Measurements from ENCODE around the gene JOSD1.

The JOSD1 gene

DNA sequence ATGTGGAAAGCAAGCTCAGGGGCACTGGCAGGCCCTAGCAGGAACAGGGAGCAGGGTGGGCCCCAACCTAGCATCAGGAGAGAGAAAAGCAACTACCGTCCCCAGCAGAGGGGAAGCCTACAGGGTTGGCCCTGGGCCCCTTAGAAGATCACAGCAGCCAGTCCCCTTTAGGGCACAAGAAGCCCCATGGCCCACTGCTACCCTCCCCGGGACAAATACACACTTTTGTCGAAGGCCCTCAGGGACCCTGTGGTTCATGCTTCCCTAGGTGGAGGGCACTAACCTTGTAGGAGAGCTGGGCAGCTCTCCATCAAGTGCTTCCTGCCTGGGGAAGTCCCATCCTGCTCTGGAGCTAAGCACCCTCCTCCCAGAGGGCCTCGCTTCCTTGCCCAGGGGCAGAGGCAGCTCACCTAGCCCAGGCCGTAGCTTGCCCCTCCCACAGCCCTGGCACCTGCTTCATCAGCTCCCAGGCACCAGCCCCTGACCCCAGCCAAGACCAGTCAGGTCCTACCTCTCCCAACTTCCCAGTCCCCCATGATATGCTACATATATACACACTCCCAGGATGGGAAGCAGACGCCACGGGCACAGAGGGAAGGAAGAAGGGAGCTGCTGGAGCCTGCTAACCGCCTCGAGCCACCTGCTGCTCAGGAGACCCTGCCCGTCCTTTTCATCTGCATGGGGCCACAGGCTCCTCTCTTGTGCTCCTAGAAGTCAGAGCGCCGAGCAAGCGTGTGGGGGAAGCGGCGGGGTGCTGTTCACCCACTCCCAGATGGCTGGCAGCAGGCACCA, 34.9 kb upstream of the JOSD1 start:
- Histone ChIP-seq H3K9ac (peak overlapping the region in 10 of 11 experiments; percentile 2 to 51 (median 38); a peak in 13 of 22 replicates), H3K4me1 (peaks cover 19 to 78% (median 72%) of the 10 kb centered on the region in 10 experiments), H3K27ac (peak overlapping the region in 5 of 11 experiments; percentile 4 to 39 (median 18); a peak in 5 of 22 replicates), H4K20me1 (peaks cover 89 to 100% (median 99%) of the 10 kb centered on the region in 11 experiments), H3K4me2 (peak overlapping the region in 10 of 11 experiments; percentile 9 to 83 (median 64); a peak in 17 of 22 replicates), H3K36me3 (peaks cover 84 to 100% (median 98%) of the 10 kb centered on the region in 11 experiments), H3K4me3 (no peak overlapping the region), H3K9me3 (replicated peaks in 1 of 11) (no peaks in the 10 kb centered on the region), H3K27me3 (no peaks in the 10 kb centered on the region)
- TF ChIP-seq Cebpa-rat (IDR thresholded peaks at IDR 0.05) = no peak

DNA sequence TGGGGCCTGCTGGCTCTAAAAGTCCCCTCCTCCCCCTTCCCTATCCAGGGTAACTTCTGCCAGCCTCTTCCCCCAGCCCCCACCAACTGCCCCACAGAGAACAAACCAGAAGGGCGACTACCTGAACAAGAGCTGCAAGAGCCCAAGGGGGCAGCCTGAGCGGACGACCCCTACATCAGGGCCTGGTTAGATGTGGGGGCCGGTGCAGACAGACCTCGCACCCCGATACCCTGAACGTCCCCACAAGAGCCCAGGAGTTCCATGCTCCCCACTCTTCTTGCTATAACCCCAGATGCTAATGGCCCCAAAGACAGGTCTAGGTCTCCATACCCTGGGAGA, 34.4 kb upstream of the JOSD1 start:
- H3K36me3 ChIP-seq = peaks cover 84 to 100% (median 98%) of the 10 kb centered on the region in 11 experiments
- TF ChIP-seq Cebpa-rat (IDR thresholded peaks at IDR 0.05) = no peak
- H3K27me3 ChIP-seq = no peaks in the 10 kb centered on the region
- H4K20me1 ChIP-seq = peaks cover 84 to 100% (median 98%) of the 10 kb centered on the region in 11 experiments
- H3K9me3 ChIP-seq (replicated peaks in 1 of 11) = no peaks in the 10 kb centered on the region
- peak overlapping the region in 4 of 11 experiments; percentile 11 to 39 (median 20); a peak in 5 of 22 replicates for H3K27ac ChIP-seq
- peaks cover 19 to 77% (median 68%) of the 10 kb centered on the region in 10 experiments for H3K4me1 ChIP-seq
- H3K9ac ChIP-seq = peak overlapping the region in 6 of 11 experiments; percentile 29 to 51 (median 40); a peak in 8 of 22 replicates
- H3K4me3 ChIP-seq = no peak overlapping the region
- peak overlapping the region in 8 of 11 experiments; percentile 23 to 83 (median 70); a peak in 13 of 22 replicates for H3K4me2 ChIP-seq

DNA sequence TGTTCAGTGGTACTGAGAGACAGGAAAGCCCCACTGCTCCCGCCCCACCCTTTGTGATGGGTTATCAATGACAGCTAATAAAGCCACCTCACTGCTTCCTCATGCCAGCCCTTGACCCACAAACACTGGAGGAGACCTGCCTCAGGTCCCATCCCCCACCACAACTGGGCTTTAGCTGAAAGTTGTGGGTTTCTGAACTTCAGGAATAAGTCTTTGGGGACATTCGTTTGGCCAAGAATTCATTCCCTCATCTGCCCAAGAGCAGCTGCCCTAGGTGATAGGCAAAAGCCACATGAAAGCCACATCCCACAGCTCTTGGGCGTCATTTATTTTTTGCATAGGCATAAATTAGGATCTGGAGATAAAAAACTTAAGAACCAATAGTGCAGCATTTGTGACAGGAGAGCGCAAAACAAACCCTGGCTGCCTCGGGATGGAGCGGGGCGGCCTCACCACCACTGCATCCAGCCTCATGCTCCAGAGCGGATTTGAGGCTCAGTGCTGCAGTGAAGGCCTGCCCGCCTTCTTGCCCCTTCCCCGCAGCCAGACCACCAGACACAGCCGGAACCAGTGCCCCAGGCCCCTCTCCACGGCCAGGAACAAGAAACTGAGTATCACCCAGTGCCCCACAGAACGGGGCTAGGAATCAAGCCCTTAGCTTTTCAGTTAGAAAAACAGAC, 33.8 kb upstream of the JOSD1 start:
- Histone ChIP-seq H3K36me3 (peaks cover 84 to 100% (median 98%) of the 10 kb centered on the region in 11 experiments), H3K27ac (no peak overlapping the region; a peak in 1 of 22 replicates), H4K20me1 (peaks cover 78 to 100% (median 97%) of the 10 kb centered on the region in 11 experiments), H3K9ac (peak overlapping the region in 5 of 11 experiments; percentile 12 to 48 (median 40); a peak in 6 of 22 replicates), H3K4me2 (peak overlapping the region in 5 of 11 experiments; percentile 5 to 83 (median 75); a peak in 11 of 22 replicates), H3K27me3 (no peaks in the 10 kb centered on the region), H3K4me3 (no peak overlapping the region), H3K4me1 (peaks cover 19 to 77% (median 67%) of the 10 kb centered on the region in 10 experiments), H3K9me3 (replicated peaks in 1 of 11) (no peaks in the 10 kb centered on the region)
- no peak for TF ChIP-seq Cebpa-rat (IDR thresholded peaks at IDR 0.05)

DNA sequence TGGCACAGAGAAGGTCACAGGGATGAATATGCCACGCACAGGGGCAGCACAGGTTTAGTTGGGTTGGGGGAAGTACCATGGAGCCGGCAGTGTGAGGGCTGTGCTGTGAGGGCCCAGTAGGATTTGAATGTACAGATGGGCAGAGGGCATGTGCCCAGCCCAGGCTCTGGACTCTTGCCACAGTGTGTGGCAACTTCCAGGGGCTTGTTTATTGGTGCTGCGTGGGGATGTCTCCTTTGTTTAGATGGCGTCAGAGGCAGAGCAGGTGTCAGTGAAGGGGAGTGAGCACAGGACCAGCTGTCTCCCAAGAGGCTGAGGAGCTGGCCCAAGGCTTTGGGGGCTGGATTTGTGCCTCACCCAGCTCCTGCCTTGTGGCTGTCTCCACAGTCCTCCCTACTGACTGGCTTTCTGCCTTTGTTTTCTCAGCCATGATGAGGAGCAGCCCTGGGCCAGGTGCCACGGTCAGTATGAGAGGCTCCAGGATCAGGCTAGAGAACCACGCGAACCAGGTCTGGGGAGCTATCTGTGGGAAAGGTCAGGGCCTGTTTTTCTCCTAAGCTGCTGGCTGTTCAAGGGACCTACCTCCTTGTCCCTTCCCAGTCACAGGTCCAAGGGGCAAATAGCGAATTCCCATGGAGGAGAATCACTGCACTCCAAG, 33.1 kb upstream of the JOSD1 start:
- Histone ChIP-seq H3K4me2 (peak overlapping the region in 5 of 11 experiments; percentile 6 to 83 (median 74); a peak in 8 of 22 replicates), H4K20me1 (peaks cover 75 to 100% (median 97%) of the 10 kb centered on the region in 11 experiments), H3K27me3 (no peaks in the 10 kb centered on the region), H3K9ac (peak overlapping the region in 5 of 11 experiments; percentile 12 to 48 (median 40); a peak in 5 of 22 replicates), H3K4me1 (peaks cover 19 to 77% (median 66%) of the 10 kb centered on the region in 10 experiments; a peak in 19 of 20 replicates), H3K27ac (peak overlapping the region in 5 of 11 experiments; percentile 6 to 47 (median 18); a peak in 4 of 22 replicates), H3K4me3 (no peak overlapping the region), H3K36me3 (peaks cover 84 to 100% (median 98%) of the 10 kb centered on the region in 11 experiments), H3K9me3 (replicated peaks in 1 of 11) (no peaks in the 10 kb centered on the region)
- no peak for TF ChIP-seq Cebpa-rat (IDR thresholded peaks at IDR 0.05)

DNA sequence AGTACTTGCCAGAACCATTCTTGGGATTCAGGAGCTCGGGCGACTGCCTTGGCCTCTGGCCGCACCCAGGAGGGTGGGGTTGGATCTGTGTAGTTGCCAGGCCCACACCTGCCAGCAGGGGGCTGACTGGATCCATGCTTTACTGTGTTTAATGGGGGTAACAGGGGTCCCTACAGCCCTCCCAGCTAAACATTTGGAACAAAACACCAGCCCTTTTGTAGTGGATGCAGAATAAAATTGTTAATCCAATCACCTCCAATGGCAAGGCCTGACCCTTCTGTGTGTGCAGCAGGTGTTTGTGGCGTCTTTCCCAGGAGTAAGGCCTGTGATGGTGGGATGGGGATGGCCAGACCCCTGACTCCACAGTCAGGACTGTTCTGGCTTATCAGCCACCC, 32.6 kb upstream of the JOSD1 start:
- Histone ChIP-seq H3K9ac (0 out of 22 replicates have a peak overlapping the region, but pooled peaks of 3 of the 11 experiments have one; percentile 40 to 48 (median 42)), H3K4me1 (peaks cover 22 to 77% (median 66%) of the 10 kb centered on the region in 10 experiments; a peak in 19 of 20 replicates), H3K27ac (peak overlapping the region in 2 of 11 experiments; percentile 18 to 47; a peak in 3 of 22 replicates), H3K4me2 (peak overlapping the region in 4 of 11 experiments; percentile 22 to 83 (median 77); a peak in 5 of 22 replicates), H3K27me3 (no peaks in the 10 kb centered on the region), H3K4me3 (no peak overlapping the region), H3K36me3 (peaks cover 84 to 100% (median 98%) of the 10 kb centered on the region in 11 experiments), H4K20me1 (peaks cover 75 to 100% (median 97%) of the 10 kb centered on the region in 11 experiments; a peak in 21 of 22 replicates), H3K9me3 (replicated peaks in 1 of 11) (no peaks in the 10 kb centered on the region)
- TF ChIP-seq Cebpa-rat (IDR thresholded peaks at IDR 0.05) = no peak

DNA sequence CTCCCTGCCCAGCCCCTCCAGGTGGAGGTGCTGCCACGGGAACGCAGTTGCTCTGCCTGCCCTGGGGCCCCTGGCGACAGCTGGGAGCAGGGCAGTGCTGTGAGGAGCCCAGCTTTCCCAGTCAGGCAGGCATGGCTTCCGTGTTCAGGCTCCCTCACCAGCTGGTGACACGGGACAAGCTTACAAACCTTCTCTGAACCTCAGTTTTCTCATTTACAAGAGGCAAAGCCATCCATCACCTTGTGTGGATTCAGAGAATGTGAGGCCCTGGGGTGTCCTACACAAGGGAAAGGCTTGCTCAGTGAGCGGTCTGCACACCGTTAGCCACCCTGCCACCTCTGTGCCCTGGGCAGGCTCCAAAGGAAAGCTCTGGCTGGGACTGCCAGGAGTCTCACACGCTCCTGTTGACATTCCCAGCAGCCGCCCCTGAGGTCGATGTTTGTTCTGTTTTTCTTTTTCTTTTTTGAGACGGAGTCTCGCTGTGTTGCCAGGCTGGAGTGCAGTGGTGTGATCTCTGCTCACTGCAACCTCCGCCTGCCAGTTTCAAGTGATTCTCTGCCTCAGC, 31.6 kb upstream of the JOSD1 start:
- H3K27ac ChIP-seq = 0 out of 22 replicates have a peak overlapping the region, but pooled peaks of 1 of the 11 experiments have one; percentile 1
- H3K4me2 ChIP-seq = no peak overlapping the region
- peaks cover 83 to 100% (median 98%) of the 10 kb centered on the region in 11 experiments for H3K36me3 ChIP-seq
- no peaks in the 10 kb centered on the region for H3K27me3 ChIP-seq
- H3K4me1 ChIP-seq = peaks cover 22 to 77% (median 66%) of the 10 kb centered on the region in 10 experiments; a peak in 19 of 20 replicates
- peaks cover 68 to 100% (median 96%) of the 10 kb centered on the region in 11 experiments; a peak in 21 of 22 replicates for H4K20me1 ChIP-seq
- H3K9me3 ChIP-seq (replicated peaks in 1 of 11) = no peaks in the 10 kb centered on the region
- H3K4me3 ChIP-seq = no peak overlapping the region
- no peak for TF ChIP-seq Cebpa-rat (IDR thresholded peaks at IDR 0.05)
- peak overlapping the region in 3 of 11 experiments; percentile 9 to 31 (median 22); a peak in 3 of 22 replicates for H3K9ac ChIP-seq

DNA sequence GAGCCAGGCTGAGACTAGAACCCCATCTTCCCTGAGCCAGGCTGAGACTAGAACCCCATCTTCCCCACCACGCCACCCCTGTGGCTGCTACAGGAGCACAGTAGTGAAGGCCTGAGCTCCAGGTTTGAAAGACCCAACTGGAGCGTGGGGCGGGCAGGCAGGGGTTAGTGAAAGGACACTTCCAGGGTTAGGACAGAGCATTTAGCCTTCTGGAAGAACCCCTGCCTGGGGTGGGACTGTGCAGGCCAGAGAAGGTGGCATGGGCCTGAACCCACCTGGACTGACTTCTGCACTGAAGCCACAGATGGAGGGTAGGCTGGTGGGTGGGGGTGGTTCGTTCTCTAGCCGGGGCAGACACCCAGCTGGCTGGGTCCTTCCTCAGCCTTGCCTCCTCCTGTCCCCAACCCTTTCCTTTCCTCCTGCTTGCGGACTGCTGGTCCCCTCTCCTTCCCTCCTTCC, 31.0 kb upstream of the JOSD1 start:
- Histone ChIP-seq H3K9ac (peak overlapping the region in 3 of 11 experiments; percentile 17 to 31 (median 22); a peak in 3 of 22 replicates), H3K4me1 (peaks cover 23 to 77% (median 66%) of the 10 kb centered on the region in 10 experiments), H3K4me2 (no peak overlapping the region), H3K27me3 (no peaks in the 10 kb centered on the region), H3K27ac (peak overlapping the region in 1 of 11 experiments; percentile 1; a peak in 1 of 22 replicates), H3K4me3 (no peak overlapping the region), H3K9me3 (replicated peaks in 1 of 11) (no peaks in the 10 kb centered on the region), H3K36me3 (peaks cover 83 to 100% (median 98%) of the 10 kb centered on the region in 11 experiments), H4K20me1 (peaks cover 62 to 100% (median 94%) of the 10 kb centered on the region in 11 experiments; a peak in 21 of 22 replicates)
- TF ChIP-seq Cebpa-rat (IDR thresholded peaks at IDR 0.05) = no peak

Data from BLaER1 treated with 17β-estradiol and CSF1 and Interleukin-3, amounts not matched to agents 10 nM and 100 nM (cell line).